ENCODE measurements around the gene BPIFA2.

The BPIFA2 gene

DNA sequence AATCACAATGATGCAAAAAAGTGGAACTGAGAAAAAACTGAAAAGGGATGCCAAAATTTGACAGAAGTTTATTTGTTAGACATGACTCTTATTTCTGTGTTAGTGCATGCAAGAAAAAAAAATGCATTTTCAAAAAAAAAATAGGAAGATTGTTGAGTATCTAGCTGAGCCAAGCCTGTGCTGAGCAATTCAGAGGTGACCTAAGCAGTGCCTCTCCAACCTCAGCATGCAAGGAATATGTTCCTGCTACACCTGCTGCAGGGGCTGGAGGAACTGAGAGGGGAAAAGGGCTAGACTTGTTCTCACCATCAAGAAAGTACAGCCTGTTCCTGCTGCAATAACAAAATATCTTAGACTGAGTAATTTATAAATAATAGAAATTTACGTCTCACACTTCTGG is 24.0 kb downstream of the BPIFA2 start:
- no peaks in the 10 kb centered on the region for H3K4me1 Mint-ChIP-seq
- DNase-seq = no peak
- H3K27ac Mint-ChIP-seq = no peak overlapping the region
- no peak overlapping the region for H3K4me3 Mint-ChIP-seq
- TF ChIP-seq, protein P1, sequence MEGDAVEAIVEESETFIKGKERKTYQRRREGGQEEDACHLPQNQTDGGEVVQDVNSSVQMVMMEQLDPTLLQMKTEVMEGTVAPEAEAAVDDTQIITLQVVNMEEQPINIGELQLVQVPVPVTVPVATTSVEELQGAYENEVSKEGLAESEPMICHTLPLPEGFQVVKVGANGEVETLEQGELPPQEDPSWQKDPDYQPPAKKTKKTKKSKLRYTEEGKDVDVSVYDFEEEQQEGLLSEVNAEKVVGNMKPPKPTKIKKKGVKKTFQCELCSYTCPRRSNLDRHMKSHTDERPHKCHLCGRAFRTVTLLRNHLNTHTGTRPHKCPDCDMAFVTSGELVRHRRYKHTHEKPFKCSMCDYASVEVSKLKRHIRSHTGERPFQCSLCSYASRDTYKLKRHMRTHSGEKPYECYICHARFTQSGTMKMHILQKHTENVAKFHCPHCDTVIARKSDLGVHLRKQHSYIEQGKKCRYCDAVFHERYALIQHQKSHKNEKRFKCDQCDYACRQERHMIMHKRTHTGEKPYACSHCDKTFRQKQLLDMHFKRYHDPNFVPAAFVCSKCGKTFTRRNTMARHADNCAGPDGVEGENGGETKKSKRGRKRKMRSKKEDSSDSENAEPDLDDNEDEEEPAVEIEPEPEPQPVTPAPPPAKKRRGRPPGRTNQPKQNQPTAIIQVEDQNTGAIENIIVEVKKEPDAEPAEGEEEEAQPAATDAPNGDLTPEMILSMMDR (IDR thresholded peaks at IDR 0.05) = no peak
- H3K9me3 Mint-ChIP-seq = no peaks in the 10 kb centered on the region
- no peaks in the 10 kb centered on the region for H3K36me3 Mint-ChIP-seq (ENCODE audit: low read depth)
- H3K27me3 Mint-ChIP-seq (ENCODE audit: low read depth, poor library complexity) = peaks cover 43% of the 10 kb centered on the region

GRCh38 chr20:33192912-33193501 is 25.0 kb downstream of the BPIFA2 start:
- no peaks in the 10 kb centered on the region for H3K4me1 Mint-ChIP-seq
- peaks cover 50% of the 10 kb centered on the region for H3K27me3 Mint-ChIP-seq (ENCODE audit: low read depth, poor library complexity)
- H3K27ac Mint-ChIP-seq = no peak overlapping the region
- H3K4me3 Mint-ChIP-seq = no peak overlapping the region
- no peak for DNase-seq
- no peaks in the 10 kb centered on the region for H3K36me3 Mint-ChIP-seq (ENCODE audit: low read depth)
- no peaks in the 10 kb centered on the region for H3K9me3 Mint-ChIP-seq
- TF ChIP-seq, protein P1 (IDR thresholded peaks at IDR 0.05) = no peak

- no peak for DNase-seq
- Mint-ChIP-seq H3K27me3 (ENCODE audit: low read depth, poor library complexity) (peaks cover 68% of the 10 kb centered on the region), H3K27ac (no peak overlapping the region), H3K9me3 (no peaks in the 10 kb centered on the region), H3K4me1 (no peaks in the 10 kb centered on the region), H3K4me3 (no peak overlapping the region), H3K36me3 (ENCODE audit: low read depth) (no peaks in the 10 kb centered on the region)
- TF ChIP-seq, protein P1 (IDR thresholded peaks at IDR 0.05) = no peak
These were observed 31.1 kb downstream of the BPIFA2 start for GRCh38 chr20:33199026-33199425.

GRCh38 chr20:33202451-33202850 is 34.5 kb downstream of the BPIFA2 start:
- Mint-ChIP-seq H3K9me3 (no peaks in the 10 kb centered on the region), H3K27ac (no peak overlapping the region), H3K27me3 (ENCODE audit: low read depth, poor library complexity) (peaks cover 61% of the 10 kb centered on the region), H3K4me1 (no peaks in the 10 kb centered on the region), H3K4me3 (no peak overlapping the region), H3K36me3 (ENCODE audit: low read depth) (no peaks in the 10 kb centered on the region)
- TF ChIP-seq, protein P1 (IDR thresholded peaks at IDR 0.05) = no peak
- no peak for DNase-seq

DNA sequence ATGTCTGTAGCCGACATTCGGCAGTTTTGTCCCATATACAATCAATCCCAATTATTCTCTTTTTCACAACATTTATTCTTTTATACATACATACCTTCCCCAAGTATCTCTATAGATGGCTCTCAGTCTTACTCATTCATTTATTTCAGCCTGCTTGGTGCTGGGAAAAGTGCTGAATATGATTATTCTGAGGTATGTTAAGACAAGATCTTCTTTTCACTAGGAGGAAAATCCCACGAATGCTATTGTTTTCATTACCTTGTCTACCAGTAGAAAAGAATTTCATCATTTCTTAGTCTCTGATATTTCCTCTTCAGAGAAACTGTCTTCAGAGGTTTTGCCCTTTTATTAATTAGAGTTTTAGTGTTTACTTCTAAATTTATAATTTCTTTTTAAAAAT is 35.5 kb downstream of the BPIFA2 start:
- H3K36me3 Mint-ChIP-seq (ENCODE audit: low read depth) = no peaks in the 10 kb centered on the region
- DNase-seq = no peak

GRCh38 chr20:33209789-33210188 is 41.8 kb downstream of the BPIFA2 start:
- Mint-ChIP-seq H3K4me3 (no peak overlapping the region), H3K27me3 (ENCODE audit: low read depth, poor library complexity) (peaks cover 62% of the 10 kb centered on the region), H3K27ac (no peak overlapping the region), H3K36me3 (ENCODE audit: low read depth) (no peaks in the 10 kb centered on the region), H3K9me3 (no peaks in the 10 kb centered on the region), H3K4me1 (no peaks in the 10 kb centered on the region)
- peak; percentile 93 for DNase-seq
- TF ChIP-seq, protein P1 (IDR thresholded peaks at IDR 0.05) = no peak

More for the DNA sequence above, 35.5 kb downstream of the BPIFA2 start:
- TF ChIP-seq, protein P1 (IDR thresholded peaks at IDR 0.05) = no peak
- Mint-ChIP-seq H3K9me3 (no peaks in the 10 kb centered on the region), H3K27ac (no peak overlapping the region), H3K4me1 (no peaks in the 10 kb centered on the region), H3K4me3 (no peak overlapping the region), H3K27me3 (ENCODE audit: low read depth, poor library complexity) (peaks cover 57% of the 10 kb centered on the region)
